T-helper 22 cell (primary cell): ENCODE data around the gene SKI.
"Not testable (repeated sequence)": the region's sequence is repeated elsewhere in the genome, so short reads cannot be mapped to it uniquely, and the experiment has no call there.

Experiments used
- DNase-seq: peaks from one replicate; pipeline ENCODE4 v3.0.0-alpha.2; 2020; ENCODE audit warnings: low read depth

The SKI gene

DNA sequence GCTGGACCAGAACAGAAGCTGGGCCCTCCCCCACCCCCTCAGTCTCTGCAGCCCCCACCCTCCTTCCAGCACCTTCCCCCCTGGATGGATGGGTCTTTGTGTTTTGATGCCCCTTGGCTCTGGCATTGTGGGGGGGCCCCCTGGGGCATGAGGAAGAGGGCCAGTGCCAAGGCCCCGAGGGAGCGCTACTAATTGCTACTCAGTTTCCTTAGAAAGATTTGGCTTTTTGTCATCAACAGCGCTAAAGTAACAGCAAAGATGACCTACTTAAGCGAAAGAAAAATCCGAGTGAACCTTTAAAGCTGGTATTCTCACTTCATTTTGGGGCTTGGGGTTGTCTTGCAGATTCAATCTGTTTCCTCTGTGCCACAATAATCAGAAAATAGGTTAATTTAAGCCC, 63.5 kb downstream of the SKI start:
- no peak for DNase-seq

DNA sequence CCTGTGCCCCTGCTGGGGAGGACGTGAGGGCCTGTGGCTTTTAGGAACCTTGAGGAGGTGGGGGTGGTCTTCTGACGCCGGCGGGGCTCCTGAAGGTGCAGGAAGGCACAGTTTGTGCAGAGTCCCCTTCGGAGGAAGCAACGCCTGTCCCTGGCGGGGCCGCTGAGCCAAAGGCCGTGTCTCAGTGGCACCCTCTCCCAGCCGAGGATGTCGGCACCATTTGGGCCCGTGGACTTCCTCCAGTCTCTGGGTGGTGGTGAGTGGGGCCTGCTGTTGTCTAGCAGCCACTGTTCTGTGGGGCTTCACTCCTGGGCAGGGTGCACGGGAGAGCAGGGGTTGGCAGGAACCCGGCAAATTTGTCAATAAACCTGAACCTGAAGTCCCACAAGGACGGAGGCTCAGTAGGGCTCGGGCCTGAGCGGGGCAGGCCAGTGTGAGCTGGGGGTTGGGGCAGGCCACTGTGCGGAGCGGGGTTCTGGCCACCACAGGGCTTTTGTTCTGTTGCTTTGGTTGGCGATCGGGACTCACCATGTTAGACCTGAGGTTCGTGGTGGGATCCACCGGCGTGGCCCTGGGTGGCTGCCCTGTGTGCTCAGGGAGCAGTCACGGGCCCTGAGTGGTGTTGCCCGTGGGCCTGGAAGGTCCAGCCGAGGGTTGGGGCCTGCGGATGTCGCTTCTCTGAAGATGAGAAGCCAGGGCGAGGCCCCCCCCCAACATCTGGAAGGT, 64.8 kb downstream of the SKI start:
- no peak for DNase-seq

DNA sequence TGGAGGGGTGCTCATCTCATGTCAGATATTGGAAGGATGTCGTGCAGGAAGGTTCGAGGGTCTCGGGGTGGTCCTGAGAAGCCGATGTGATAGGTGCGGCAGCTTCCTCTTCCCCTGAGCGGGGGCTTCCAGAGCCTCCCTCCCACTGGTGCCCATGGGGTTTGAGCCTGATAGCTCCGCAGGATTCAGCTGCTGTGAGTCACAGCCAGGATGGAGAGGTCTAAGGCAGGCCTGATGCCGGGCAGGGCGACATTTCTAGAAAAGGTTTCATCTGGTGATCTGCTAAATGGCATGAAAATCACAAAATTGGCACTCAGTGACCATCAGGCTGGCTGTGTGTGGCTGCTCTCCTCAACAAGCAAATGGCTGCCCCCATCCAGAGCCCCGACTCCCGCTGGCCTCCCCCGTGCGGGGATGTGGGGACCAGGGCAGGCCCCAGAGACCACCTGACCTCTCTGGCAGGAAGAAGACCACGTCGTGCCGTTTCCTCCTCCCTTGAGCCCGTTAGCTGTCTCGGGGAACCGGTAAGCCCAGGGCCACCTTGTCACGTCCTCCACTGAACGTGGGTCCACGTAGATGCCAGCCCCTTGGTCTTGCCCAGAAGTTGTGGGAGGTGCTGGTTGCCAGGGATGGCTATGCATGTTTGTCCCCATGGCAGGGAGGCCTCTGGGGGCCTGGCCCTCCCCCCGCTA, 66.1 kb downstream of the SKI start:
- DNase-seq = no peak

DNA sequence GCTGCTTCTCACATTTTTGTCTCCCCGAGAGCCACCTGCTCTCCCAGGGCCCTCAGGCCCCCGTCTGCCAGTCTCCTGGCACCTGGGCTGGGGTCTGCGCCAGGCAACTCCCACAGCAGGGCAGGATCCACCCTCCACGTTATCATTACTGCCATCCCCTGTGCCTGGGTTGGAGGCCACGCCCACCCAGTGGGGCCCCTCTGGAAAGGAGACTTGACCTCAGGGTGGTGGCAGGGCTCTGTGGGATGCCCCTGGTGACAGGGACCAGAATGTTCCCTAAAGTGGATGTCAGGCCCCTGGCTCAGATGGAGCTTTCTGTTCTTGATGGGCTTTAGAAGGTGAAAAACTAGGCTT, 66.6 kb downstream of the SKI start:
- no peak for DNase-seq

DNA sequence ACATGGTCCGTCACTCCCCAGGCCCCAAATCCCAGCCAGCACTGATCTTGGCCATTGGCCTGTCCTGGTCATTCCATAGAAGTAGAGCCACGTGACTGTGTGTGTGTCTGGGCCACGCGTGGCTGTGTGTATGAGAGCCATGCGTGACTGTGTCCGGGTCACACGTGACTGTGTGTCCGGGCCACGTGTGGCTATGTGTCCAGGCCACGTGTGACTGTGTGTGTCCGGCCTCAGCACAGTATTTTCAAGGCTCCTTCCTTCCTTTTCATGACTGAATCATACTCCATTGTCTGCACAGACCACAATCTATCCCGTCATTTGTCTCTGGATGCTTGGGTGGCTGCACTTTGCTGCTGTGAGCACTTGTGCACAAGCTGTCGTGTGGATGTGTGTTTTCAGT, 67.4 kb downstream of the SKI start:
- DNase-seq = no peak

DNA sequence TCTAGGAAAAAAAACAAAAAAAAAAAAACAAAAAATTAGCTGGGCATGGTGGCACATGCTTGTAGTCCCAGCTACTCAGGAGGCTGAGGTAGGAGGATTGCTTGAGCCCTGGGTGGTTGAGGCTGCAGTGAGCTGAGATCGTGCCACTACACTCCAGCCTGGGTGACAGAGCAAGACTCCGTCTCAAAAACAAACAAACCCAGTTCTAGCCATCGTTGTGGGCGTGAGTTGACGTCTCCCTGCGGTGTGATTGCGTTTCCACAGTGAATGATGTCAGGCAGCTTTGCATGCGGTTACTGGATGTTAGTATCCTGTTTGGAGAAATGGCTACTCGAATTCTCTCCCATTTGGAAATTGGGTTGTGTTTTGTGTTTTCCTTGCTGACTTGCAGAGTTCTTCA, 68.1 kb downstream of the SKI start:
- DNase-seq = not testable (repeated sequence)

DNA sequence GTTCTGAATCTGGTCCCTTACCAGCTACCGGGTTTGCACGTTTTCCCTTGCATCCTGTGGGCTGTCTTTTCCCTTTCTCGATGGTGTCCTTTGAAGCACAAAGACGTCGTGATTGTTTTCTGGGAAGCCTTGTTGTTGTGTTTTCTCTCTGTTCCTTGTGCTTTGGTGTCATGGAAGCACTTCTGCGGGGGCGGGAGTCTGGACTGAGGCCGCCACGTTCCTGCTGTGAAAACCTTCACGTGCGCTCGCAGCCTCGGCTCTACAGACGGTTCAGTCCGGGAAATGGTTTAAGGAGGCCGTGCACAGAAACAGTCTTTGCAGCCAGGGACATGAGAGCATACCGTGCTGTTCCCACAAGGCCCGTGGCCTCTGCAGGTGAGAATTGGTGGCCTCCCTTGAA, 68.5 kb downstream of the SKI start:
- no peak for DNase-seq

DNA sequence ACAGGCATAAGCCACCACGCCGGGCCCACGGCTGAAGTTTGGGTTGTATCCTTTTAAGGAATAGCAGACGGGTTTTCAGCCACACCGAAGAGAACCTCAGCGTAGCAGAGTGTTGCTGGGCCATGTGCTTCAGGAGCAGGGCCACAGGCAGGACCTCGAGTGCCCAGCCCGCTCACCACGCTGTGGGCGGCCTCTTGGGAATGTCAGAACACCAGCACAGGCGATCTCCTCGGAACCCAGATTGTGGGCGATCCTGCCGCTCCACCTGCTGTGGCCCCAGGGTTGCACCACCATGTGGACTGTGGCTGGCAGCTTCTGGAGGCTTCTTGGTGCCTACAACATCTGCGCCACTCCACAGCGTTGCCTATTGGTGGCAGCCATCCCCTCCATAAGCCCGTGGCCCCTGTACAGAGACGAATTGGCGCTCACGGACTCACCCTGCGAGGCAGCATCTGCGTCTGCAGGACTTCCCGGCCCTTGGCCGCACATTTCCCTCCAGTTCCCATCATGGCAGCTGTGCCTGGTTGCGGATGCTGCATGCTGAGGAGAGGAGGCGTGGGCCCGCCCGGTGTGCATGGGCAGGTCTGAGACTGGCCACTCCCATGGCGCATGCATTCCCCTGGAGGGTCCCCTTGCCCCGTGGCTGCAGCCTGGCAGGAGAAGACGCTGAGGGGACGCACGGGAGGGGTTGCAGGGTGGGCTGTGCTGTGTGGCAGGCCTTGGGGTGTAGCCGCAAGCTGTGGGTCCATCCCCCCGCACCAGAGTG, 69.3 kb downstream of the SKI start:
- DNase-seq = no peak

DNA sequence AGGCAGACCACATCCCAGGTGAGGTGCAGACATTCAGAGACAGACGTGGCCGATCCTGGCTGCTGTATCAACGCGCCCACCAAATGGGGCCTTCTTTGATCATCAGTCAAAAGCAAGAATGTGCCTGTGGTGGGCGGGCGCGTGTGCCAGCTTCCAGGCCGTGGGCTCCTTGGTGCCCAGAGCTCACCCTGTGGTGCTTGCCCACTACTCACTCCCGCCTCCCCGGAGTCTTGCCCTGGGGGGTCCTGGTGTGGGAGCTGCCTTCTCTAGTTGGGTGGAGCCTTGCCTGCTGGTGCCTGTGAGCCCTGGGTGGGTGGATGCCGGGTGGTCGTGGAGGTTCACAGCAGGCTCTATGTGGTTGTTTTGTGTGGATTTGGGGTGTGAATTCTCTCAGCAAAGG, 70.6 kb downstream of the SKI start:
- no peak for DNase-seq

DNA sequence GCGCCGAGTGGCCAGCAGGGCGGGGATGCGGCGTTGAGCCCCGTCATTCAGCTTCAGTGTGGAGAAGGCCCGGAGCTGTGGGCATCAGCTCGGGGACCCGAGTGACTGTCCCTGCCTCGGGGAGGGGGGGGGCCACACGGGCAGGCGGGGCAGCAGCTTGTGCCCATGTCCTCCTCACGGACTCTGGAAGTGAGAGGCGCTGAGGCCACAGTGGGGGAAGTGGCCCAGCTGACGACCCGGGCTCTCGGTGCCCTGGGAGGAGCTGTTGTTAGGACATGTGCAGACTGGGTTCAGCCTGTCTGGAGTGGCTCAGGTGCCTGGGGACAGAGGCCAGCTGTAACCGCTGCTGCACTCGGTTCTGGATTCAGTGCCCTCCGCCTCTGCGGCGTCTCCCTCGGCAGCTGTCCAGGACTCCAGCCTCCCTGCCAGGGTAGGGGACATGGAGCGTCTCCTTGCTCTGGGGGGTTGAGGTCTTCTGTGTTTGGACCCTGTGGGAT, 71.1 kb downstream of the SKI start:
- DNase-seq = no peak

DNA sequence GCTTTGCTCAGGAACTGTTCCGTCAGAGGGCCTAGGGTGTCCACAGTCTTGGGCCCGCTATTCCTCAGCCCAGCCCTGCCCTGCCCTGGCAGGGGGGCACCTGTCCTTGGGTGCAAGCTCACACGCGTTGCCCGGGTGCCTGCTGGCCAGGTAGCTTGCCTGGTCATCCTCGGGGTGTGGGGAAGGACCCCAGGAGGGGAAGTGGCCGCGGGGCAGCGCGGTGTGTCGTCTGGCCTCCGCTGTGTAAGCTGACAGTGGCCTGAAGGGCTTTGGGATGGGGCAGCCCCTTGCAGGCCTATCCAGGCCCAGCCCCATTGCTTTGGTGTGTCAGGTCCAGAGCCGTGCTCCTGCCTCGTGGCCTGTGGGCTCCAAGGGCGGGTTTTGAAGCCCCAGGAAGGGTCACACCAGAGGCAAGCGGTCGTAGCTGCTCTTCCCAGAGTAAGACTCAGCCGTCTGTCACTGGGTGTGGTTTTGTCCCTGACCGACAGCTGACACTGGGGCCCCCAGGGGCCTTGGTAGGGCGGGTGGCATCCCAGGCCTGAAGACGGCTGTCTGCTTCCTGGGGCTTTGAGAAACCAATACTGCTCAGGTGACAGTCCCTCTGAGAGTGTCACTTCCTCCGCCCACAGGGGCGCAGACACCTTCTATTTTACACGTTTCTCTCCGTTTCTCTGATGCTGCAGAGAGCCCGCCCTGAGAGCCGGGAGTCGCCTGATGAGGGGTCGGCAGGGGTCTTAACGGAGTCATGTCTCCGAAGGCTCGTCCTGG, 72.1 kb downstream of the SKI start:
- DNase-seq = peak; percentile 70

DNA sequence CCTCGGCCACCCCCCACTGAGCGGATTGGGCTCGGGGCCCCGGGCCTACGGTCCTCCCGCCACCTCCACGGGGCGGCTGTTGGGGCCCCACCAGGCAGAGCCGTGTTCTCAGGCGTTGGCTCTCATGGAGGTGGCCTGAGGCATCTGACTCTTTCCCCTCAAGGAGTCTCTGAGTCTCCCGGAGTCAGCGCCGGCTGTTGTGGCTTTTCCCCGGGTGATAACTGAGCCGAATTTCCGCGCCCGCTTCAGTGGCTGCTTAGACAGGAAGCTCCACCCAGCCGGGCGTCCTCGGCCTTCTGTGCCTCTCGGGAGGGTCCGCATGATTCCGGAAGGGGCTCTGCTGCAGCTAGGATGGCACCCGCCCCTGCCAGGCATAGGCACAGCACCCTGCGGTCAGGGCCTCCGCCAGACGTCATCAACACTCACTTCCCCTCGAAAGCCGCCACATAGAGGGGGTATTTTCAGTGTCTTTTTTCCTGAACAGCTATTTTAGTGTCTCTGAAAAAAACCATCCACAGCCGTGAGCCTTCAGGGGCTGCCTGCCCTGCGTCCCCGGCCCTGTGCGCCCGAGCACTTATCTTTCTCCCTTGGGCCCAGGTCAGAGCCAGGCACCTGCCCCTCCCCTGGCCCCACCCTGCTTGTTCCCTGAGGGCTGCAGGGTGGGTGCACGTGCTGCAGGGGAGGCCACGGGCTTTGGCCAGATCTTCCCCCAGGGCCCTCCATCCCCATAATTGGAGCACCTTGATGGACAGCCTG, 72.9 kb downstream of the SKI start:
- peak; percentile 98 for DNase-seq

DNA sequence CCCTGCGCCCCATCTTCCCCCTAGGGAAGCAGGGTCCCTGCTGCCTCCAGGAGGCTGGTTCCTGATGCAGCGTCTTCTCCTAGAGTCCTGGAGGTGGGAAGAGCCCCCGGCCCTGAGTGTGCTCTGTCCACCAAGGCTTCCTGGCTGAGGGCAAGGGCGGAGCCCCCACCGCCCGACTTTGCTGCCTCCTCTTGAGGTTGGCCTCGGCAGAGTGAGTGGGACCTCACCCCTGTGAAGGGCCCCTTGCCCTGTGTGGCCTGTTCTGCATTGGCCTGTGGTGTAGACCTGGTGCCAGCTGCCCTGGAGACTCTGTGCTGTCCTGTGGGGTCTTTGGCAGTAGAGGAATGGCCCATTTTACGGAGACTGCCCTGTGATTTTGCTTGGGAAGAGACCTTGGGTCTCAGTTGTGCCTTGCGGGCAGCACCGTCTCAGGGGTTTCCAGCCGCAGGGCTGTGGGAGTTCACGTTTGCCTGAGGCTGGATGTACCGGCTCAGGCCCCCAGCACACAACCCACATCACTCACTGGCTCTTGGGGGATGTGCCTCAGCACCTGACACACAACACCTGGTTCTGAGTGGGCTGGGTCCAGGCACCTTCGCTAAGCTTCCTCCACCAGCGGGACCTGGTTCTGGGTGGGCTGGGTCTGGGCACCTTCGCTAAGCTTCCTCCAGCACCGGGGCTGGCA, 73.6 kb downstream of the SKI start:
- DNase-seq = no peak

DNA sequence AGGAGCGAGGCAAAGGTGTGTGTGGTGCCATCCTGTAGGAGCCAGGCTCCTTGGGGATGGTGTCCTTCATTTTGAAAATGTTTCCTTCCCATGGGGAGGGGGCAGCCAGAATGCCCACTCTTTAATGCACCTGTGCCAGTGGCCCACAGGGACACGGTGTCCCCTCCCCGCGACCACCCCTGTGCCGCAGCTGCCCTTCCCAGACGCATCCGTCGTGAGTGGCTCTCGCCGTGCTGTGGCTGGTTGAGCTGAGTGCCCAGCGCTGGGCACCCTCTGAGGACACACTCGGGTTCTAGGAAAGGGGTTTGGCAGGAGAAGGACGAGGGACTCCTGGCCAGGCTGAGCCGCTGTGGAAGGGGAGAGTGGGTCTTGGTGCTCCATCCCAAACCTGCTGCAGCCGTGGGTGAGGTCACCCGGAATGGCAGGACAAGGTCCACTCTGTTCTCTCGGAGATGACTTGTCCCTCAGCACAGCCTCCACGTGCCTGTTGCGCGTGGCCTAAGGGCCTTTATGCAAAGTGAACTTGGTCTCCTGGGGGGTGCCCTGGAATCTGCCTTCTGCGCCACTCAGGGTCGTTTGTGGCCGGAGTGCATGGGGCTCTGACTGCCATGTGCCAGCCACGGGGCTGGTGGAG, 74.3 kb downstream of the SKI start:
- DNase-seq = no peak

DNA sequence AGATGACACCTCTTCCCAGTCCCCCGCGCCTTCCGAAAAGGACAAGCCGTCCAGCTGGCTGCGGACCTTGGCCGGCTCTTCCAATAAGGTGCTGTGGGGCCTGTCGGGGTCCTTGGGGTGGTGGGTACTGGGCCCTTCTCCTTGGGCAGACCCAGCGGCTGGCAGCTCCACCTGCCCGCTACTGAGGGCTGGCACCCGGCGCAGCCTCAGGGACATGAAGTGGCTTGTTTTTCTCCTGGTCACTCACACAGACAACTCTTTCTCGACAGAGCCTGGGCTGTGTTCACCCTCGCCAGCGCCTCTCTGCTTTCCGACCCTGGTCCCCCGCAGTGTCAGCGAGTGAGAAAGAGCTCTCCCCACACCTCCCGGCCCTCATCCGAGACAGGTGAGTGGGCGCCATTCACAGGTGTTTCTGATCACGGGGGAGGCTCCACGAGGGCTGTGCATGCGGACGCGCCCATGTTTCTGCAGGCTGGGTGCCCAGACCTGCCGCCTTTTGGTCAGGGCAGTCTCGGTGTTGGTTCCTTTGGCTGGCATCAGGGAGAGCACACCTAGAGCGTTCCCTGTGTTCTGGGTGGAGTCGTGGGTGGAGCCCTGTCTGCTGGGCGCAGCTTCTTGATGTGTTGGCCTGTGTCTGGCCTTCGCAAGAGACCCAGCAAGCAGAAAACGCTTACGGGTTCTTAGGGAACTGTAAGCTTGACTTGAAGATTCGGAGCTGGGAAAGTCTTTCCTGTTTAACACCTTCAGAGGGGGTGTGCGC, 75.1 kb downstream of the SKI start:
- DNase-seq = no peak

DNA sequence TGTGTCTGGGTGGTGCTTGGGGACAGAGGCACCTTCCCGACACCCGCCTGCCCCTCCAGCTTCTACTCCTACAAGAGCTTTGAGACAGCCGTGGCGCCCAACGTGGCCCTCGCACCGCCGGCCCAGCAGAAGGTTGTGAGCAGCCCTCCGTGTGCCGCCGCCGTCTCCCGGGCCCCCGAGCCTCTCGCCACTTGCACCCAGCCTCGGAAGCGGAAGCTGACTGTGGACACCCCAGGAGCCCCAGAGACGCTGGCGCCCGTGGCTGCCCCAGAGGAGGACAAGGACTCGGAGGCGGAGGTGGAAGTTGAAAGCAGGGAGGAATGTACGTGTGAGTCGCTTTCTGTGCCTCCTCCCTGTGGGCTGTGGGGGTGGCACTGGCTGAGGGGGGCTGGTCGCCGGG, 75.7 kb downstream of the SKI start:
- no peak for DNase-seq

DNA sequence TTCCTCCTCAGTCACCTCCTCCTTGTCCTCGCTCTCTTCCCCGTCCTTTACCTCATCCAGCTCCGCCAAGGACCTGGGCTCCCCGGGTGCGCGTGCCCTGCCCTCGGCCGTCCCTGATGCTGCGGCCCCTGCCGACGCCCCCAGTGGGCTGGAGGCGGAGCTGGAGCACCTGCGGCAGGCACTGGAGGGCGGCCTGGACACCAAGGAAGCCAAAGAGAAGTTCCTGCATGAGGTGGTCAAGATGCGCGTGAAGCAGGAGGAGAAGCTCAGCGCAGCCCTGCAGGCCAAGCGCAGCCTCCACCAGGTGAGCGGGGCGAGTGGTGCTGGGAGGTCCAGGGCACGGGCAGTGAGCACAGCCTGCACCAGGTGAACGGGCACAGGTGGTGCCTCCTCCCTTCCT, 76.2 kb downstream of the SKI start:
- DNase-seq = no peak

DNA sequence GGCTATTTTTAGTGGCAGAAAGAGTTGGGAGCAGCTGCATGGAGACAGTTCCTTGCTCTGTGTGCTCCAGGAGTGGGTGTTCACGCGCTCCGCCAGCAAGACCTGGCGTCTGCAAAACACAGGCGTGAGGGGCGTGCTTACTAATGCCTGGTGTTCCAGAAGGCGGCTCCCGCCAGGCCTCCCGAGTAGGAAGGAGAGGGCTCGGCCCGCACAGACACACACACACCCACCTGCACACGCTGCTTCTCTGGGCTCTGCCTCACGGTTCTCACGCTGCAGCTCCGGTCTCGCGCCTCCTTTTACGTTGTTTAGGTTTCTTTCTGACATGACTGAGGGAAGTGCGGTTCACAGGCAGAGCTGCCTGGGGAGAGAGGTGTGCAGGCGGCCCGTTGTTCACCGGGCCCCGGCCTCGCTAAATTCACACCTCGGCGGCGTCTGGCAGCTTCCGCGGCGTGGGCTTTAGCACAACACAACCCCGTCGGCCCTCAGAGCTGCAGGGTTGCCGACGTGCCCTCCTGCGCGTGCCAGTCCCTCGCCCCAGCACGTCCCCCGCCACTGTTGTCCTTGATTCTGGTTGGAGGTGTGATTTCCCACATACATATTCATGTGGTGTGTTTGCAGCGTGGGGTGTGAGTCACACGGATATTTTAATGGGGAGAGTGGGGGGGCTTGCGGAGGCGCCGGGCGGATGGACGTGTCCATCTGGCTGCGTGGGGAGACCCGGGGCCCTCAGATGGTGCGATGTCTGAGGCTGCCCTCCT, 77.0 kb downstream of the SKI start:
- no peak for DNase-seq
